SK-N-SH (cell line): ENCODE data around the gene ZNF555. TPM values are rescaled to one million over a fixed set of nuclear protein-coding genes. Genes with fewer than 3 reads are reported as not detected.

Experiments
- CTCF ChIA-PET: fragments of 300-600, 350-600 bp; formaldehyde crosslinking; extraction: SDS; loops from one replicate; lab custom pipeline; 2021; lab: Yijun Ruan, JAX
- POLR2A ChIA-PET: fragments of 350-600 bp; sonication (Branson Sonifier 250); formaldehyde crosslinking; extraction: SDS; loops from one replicate; lab custom pipeline; 2020; ENCODE audit warnings: antibody characterized with exemption, inconsistent platforms; lab: Yijun Ruan, JAX
- DNase-seq: peaks from one replicate; pipeline ENCODE4 v3.0.0; 2012
- H2AFZ ChIP-seq: fragments of 200-600 bp; sonication (generic); 2 replicates; pipeline ENCODE4 v1.8.1; 2016; ENCODE audit warnings: antibody characterized with exemption, mild to moderate bottlenecking, low read depth
- H3F3A ChIP-seq: fragments of 200-600 bp; sonication (generic); replicated peaks from 2 replicates; pipeline ENCODE3; 2016; ENCODE audit warnings: antibody characterized with exemption, mild to moderate bottlenecking; ENCODE audit not compliant: insufficient read depth
- H3K27ac ChIP-seq, 2 experiments: fragments of 200-500 bp in 1 of 2; fragments of 200-600 bp in 1 of 2; sonication (Bioruptor generic) in 1 of 2; sonication (generic), shearing (Covaris generic) in 1 of 2; 2 replicates each; pipeline versions ENCODE4 v1.5.1 to v1.6.1; 2014 to 2016; ENCODE audit warnings: low read depth in 2 of 2, inconsistent platforms in 1 of 2, low read length in 1 of 2, mild to moderate bottlenecking in 1 of 2, mixed read lengths in 1 of 2
- H3K27me3 ChIP-seq: fragments of 200-600 bp; sonication (generic), shearing (Covaris generic); 2 replicates; pipeline ENCODE4 v1.6.1; 2016; ENCODE audit warnings: mixed run types; ENCODE audit not compliant: insufficient read depth
- H3K36me3 ChIP-seq, 2 experiments: fragments of 200-500 bp in 1 of 2; fragments of 200-600 bp in 1 of 2; sonication (Bioruptor generic) in 1 of 2; sonication (generic) in 1 of 2; replicated peaks in 1 of 2; 2 replicates each; pipeline versions ENCODE3 to v1.5.1; 2014 to 2016; ENCODE audit warnings: low read length in 1 of 2, mild to moderate bottlenecking in 1 of 2; ENCODE audit not compliant: insufficient read depth in 2 of 2, control insufficient read depth in 1 of 2
- H3K4me1 ChIP-seq, 2 experiments: fragments of 200-500 bp in 1 of 2; fragments of 200-600 bp in 1 of 2; sonication (Bioruptor generic) in 1 of 2; sonication (generic), shearing (Covaris generic) in 1 of 2; 2 replicates each; pipeline versions ENCODE4 v1.5.1 to v1.6.1; 2014 to 2016; ENCODE audit warnings: low read depth in 1 of 2, low read length in 1 of 2, mixed run types in 1 of 2; ENCODE audit not compliant: insufficient read depth in 2 of 2, control insufficient read depth in 1 of 2
- H3K4me2 ChIP-seq: fragments of 200-600 bp; sonication (generic), shearing (Covaris generic); 2 replicates; pipeline ENCODE4 v1.6.1; 2017; ENCODE audit warnings: mixed run types
- H3K4me3 ChIP-seq, 2 experiments: fragments of 200-500 bp in 1 of 2; fragments of 200-600 bp in 1 of 2; sonication (Bioruptor generic) in 1 of 2; sonication (generic), shearing (Covaris generic) in 1 of 2; 2 replicates each; pipeline versions ENCODE4 v1.5.1 to v1.8.1; 2014 to 2016; ENCODE audit warnings: low read depth in 2 of 2, inconsistent platforms in 1 of 2, low read length in 1 of 2, mild to moderate bottlenecking in 1 of 2, mixed read lengths in 1 of 2, moderate library complexity in 1 of 2
- H3K79me2 ChIP-seq: fragments of 200-600 bp; sonication (generic); 2 replicates; pipeline ENCODE4 v1.8.1; 2017; ENCODE audit warnings: mild to moderate bottlenecking; ENCODE audit not compliant: insufficient read depth
- H3K9ac ChIP-seq: fragments of 200-600 bp; sonication (generic); 2 replicates; pipeline ENCODE4 v1.6.1; 2017; ENCODE audit warnings: mixed run types
- H3K9me2 ChIP-seq: fragments of 200-600 bp; sonication (generic); 2 replicates; pipeline ENCODE4 v1.6.1; 2017; ENCODE audit warnings: mixed run types
- H3K9me3 ChIP-seq: fragments of 200-600 bp; sonication (generic); 2 replicates; pipeline ENCODE4 v1.6.1; 2017; ENCODE audit warnings: mixed run types, mild to moderate bottlenecking, moderate library complexity
- H4K20me1 ChIP-seq: fragments of 200-600 bp; sonication (generic); 2 replicates; pipeline ENCODE4 v1.6.1; 2017; ENCODE audit warnings: mild to moderate bottlenecking, mixed run types; ENCODE audit not compliant: insufficient read depth
- EP300 ChIP-seq, 2 experiments: IDR thresholded peaks; 2 replicates each; pipeline versions ENCODE4 v1.4.0 to v1.6.1; 2012; ENCODE audit warnings: borderline replicate concordance in 1 of 2, low read depth in 1 of 2, low read length in 1 of 2
- FOXJ3 ChIP-seq: sonication (generic); formaldehyde crosslinking; IDR thresholded peaks from 2 replicates; pipeline ENCODE4 v1.5.1; 2020; ENCODE audit warnings: mild to moderate bottlenecking, missing genetic modification reagents
- FOXM1 ChIP-seq: IDR thresholded peaks from 2 replicates; pipeline ENCODE4 v1.4.0; 2012; ENCODE audit warnings: low read depth, mild to moderate bottlenecking
- GABPA ChIP-seq: IDR thresholded peaks from 2 replicates; pipeline ENCODE4 v1.4.0; 2012; ENCODE audit warnings: low read depth, mild to moderate bottlenecking
- MAX ChIP-seq: IDR thresholded peaks from 2 replicates; pipeline ENCODE4 v1.4.0; 2012; ENCODE audit warnings: low read depth
- MEF2A ChIP-seq: IDR thresholded peaks from 2 replicates; pipeline ENCODE4 v1.4.0; 2012; ENCODE audit warnings: low read depth, borderline replicate concordance
- MXI1 ChIP-seq: IDR thresholded peaks from 2 replicates; pipeline ENCODE4 v1.6.1; 2012; ENCODE audit warnings: mild to moderate bottlenecking, low read depth, low read length, improper control_type of control experiment
- NRF1 ChIP-seq: IDR thresholded peaks from 2 replicates; pipeline ENCODE4 v1.6.1; 2012; ENCODE audit warnings: low read depth, mild to moderate bottlenecking, low read length
- PBX3 ChIP-seq: IDR thresholded peaks from 2 replicates; pipeline ENCODE4; 2012
- POLR2AphosphoS5 ChIP-seq: IDR thresholded peaks from 2 replicates; pipeline ENCODE4 v1.6.1; 2012; ENCODE audit warnings: low read depth, low read length
- RAD21 ChIP-seq: IDR thresholded peaks from 2 replicates; pipeline ENCODE4 v1.6.1; 2012; ENCODE audit warnings: mild to moderate bottlenecking, low read length
- RCOR1 ChIP-seq: fragments of 150-350 bp; IDR thresholded peaks from 2 replicates; pipeline ENCODE4 v1.6.1; 2017; ENCODE audit warnings: antibody characterized with exemption, low read length
- REST ChIP-seq: IDR thresholded peaks from 2 replicates; pipeline ENCODE4 v1.6.1; 2012; ENCODE audit warnings: mild to moderate bottlenecking, low read depth, low read length, moderate library complexity
- RXRA ChIP-seq: IDR thresholded peaks from 2 replicates; pipeline ENCODE4 v1.4.0; 2012; ENCODE audit warnings: low read depth, mild to moderate bottlenecking, borderline replicate concordance
- SIN3A ChIP-seq: IDR thresholded peaks from 2 replicates; pipeline ENCODE4 v1.6.1; 2012; ENCODE audit warnings: low read depth, mild to moderate bottlenecking, low read length, moderate library complexity, borderline replicate concordance
- TCF12 ChIP-seq: IDR thresholded peaks from 2 replicates; pipeline ENCODE4 v1.4.0; 2012
- USF2 ChIP-seq: fragments of 150-350 bp; IDR thresholded peaks from 2 replicates; pipeline ENCODE4 v1.6.1; 2017; ENCODE audit warnings: antibody characterized with exemption, low read length, low read depth, borderline replicate concordance
- WGBS: methylation state at CpG from one replicate; pipeline ENCODE4 v1.1.6; 2017; ENCODE audit warnings: low lambda C conversion rate; 5-methylcytosine and 5-hydroxymethylcytosine counted together
- polyA plus RNA-seq, 3 experiments: library from polyadenylated mRNA; depleted of rRNA; stranded (reverse); fragments of >200 nt; gene quantifications; 2 replicates each; pipeline ENCODE4 v1.2.3, GENCODE V29; 2012
- TF ChIP-seq, protein P1 (sequence below): IDR thresholded peaks from 2 replicates; pipeline ENCODE4 v1.4.0; 2012; ENCODE audit warnings: low read depth, borderline replicate concordance
- TF ChIP-seq, protein P2 (sequence below): fragments of 200-600 bp; sonication (generic); IDR thresholded peaks from 2 replicates; pipeline ENCODE4 v1.6.1; 2017; ENCODE audit warnings: antibody characterized with exemption, mild to moderate bottlenecking, moderate library complexity

ZNF555 gene
- polyA plus RNA-seq, 1 of the 3 experiments (the other 2 are of a cell fraction): 1.4 TPM

DNA sequence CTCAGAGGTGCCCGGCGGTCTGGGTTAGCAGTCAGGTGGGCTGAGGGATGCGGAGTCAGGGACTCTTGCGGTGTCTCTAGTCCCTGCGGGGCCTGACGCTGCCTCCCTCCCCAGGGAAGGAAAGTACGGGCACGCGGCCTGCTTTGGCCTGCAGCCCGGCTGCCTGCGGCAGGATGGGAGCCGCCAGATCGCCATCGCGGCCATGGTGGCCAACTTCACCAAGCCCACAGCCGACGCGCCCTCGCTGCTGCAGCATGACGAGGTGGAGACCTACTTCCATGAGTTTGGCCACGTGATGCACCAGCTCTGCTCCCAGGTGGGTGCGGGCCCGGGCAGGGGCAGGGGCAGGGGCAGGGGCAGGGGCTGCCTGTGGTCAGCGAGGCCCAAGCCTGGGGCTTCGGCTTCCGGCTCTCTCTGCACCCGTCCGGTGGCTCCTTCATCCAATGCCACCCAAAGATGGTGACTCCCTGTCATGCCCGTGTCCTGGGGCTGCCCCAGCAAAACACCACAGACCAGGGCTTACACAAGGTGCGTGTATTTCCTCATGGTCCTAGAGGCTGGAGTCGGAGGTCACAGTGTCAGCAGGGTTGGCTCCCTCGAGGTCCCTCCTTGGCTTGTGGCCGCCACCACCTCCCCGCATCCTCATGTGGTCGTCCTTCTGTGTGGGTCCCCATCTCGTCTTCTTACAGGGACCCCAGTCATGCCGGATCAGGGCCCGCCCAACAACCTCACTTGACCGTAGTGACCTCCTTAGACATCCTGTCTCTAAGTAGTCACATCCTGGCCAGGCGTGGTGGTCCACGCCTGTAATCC is 32.9 kb upstream of the ZNF555 start (continued):
- TF ChIP-seq REST (no peak), MXI1 (no peak), GABPA (no peak), TCF12 (no peak), EP300 (IDR thresholded peaks at IDR 0.05; ENCODE audit: borderline replicate concordance in 1 of 2, low read depth in 1 of 2, low read length in 1 of 2) (no peak), MAX (no peak), NRF1 (no peak), FOXM1 (no peak), RCOR1 (no peak)

DNA sequence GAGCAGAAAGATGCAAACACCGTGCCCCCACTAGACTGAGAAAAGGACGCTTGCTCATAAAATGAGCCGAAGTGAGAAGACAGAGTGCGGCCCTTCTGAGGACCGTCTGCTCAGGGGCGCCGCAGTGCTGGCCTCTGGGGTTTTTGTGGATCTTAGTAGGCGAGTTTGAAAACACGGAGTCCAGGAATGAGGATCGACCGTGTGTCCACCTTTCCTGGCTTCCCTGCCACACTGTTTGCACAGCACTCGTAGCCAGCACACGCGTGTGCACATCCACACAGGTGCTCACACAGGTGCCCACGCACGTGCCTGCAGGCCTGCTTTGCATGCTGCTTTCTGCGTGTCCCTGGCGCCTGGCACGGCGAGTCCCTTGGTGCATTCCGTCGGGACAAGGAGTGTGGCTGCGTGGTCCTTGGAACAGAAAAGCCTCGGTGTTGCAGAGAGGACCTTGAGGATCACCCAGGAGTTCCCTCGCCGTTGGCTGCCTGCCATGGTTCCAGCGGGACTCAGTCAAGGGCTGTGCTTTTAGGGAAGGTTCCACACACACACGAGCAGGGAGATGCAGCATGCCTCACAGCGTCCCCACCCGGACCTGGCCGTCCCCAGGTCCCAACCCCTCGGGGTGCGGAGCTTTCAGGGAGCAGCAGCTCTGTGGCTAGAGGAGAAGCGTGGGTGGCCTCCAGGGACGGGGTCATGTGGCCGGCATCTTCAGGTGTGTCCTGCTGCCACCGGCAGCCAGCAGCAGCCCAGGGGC is 31.7 kb upstream of the ZNF555 start:
- Histone ChIP-seq H4K20me1 (no peaks in the 10 kb centered on the region), H3K4me1 (peaks cover 0 to 23% of the 10 kb centered on the region in 2 experiments; a peak in 1 of 4 replicates), H3K36me3 (peaks cover 3 to 71% of the 10 kb centered on the region in 2 experiments), H3K9me3 (no peaks in the 10 kb centered on the region), H3K4me3 (no peak overlapping the region), H3K79me2 (no peaks in the 10 kb centered on the region), H3K4me2 (no peak overlapping the region), H2AFZ (no peak overlapping the region), H3K9me2 (no peaks in the 10 kb centered on the region), H3K9ac (no peak overlapping the region), H3K27me3 (no peaks in the 10 kb centered on the region), H3F3A (no peaks in the 10 kb centered on the region), H3K27ac (no peak overlapping the region)
- POLR2A ChIA-PET: no interaction called here
- peak; percentile 8 for DNase-seq
- CTCF ChIA-PET: interaction anchor here (1.6 kb wide), 1 partner anchor 10 kb away, joined by 9 read pairs; the partner anchor contains the start of gene ZNF554
- WGBS: 91% methylated on average over 22 of the region's 37 CpGs
- no peak for TF ChIP-seq USF2
- no peak for TF ChIP-seq POLR2AphosphoS5
- no peak for TF ChIP-seq PBX3
- no peak for TF ChIP-seq MEF2A
- TF ChIP-seq RAD21: no peak
- no peak for TF ChIP-seq RCOR1
- no peak for TF ChIP-seq RXRA
- no peak for TF ChIP-seq TCF12
- no peak for TF ChIP-seq FOXJ3 (CRISPR knock-in tag)
- TF ChIP-seq, protein P1, sequence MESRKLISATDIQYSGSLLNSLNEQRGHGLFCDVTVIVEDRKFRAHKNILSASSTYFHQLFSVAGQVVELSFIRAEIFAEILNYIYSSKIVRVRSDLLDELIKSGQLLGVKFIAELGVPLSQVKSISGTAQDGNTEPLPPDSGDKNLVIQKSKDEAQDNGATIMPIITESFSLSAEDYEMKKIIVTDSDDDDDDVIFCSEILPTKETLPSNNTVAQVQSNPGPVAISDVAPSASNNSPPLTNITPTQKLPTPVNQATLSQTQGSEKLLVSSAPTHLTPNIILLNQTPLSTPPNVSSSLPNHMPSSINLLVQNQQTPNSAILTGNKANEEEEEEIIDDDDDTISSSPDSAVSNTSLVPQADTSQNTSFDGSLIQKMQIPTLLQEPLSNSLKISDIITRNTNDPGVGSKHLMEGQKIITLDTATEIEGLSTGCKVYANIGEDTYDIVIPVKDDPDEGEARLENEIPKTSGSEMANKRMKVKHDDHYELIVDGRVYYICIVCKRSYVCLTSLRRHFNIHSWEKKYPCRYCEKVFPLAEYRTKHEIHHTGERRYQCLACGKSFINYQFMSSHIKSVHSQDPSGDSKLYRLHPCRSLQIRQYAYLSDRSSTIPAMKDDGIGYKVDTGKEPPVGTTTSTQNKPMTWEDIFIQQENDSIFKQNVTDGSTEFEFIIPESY: no peak
- TF ChIP-seq SIN3A: no peak
- TF ChIP-seq, protein P2, sequence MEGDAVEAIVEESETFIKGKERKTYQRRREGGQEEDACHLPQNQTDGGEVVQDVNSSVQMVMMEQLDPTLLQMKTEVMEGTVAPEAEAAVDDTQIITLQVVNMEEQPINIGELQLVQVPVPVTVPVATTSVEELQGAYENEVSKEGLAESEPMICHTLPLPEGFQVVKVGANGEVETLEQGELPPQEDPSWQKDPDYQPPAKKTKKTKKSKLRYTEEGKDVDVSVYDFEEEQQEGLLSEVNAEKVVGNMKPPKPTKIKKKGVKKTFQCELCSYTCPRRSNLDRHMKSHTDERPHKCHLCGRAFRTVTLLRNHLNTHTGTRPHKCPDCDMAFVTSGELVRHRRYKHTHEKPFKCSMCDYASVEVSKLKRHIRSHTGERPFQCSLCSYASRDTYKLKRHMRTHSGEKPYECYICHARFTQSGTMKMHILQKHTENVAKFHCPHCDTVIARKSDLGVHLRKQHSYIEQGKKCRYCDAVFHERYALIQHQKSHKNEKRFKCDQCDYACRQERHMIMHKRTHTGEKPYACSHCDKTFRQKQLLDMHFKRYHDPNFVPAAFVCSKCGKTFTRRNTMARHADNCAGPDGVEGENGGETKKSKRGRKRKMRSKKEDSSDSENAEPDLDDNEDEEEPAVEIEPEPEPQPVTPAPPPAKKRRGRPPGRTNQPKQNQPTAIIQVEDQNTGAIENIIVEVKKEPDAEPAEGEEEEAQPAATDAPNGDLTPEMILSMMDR: no peak
